A549 (cell line): Measurements from ENCODE around the gene CLASP2. TPM values are rescaled to one million over a fixed set of nuclear protein-coding genes. Genes with fewer than 3 reads are reported as not detected.

Source experiments
- ATAC-seq, 2 experiments: fragments of 200-7000 bp in 1 of 2; fragments of >200 bp in 1 of 2; cut with Nextera tagmentation in 1 of 2; cut with Tn5 transposase in 1 of 2; 3 replicates each; pipeline versions ENCODE4 v1.8.0 to v1.9.1; 2018 to 2020; ENCODE audit warnings: mild to moderate bottlenecking in 1 of 2, moderate library complexity in 1 of 2
- CTCF ChIA-PET: fragments of 300-600 bp; sonication (Branson Sonifier 250); formaldehyde crosslinking; extraction: SDS; loops from one replicate; lab custom pipeline; 2021; ENCODE audit warnings: antibody characterized with exemption, inconsistent platforms; lab: Yijun Ruan, JAX
- POLR2A ChIA-PET: fragments of 350-600 bp; formaldehyde crosslinking; extraction: SDS; loops from one replicate; lab custom pipeline; 2021; ENCODE audit warnings: antibody characterized with exemption, inconsistent platforms; lab: Yijun Ruan, JAX
- DNase-seq, 2 experiments: peaks; one replicate each; pipeline versions ENCODE4 v3.0.0 to v3.0.0-alpha.2; 2011 to 2016; ENCODE audit warnings: low read depth in 1 of 2, low spot score in 1 of 2
- FAIRE-seq: peaks from 2 replicates; lab custom pipeline; 2011; peaks lifted over from hg19 to GRCh38; lab: Jason Lieb, UNC
- H3K27ac ChIP-seq, 2 experiments: fragments of >200 bp; sonication (Bioruptor Twin); formaldehyde crosslinking; 3 replicates each; pipeline ENCODE4 v1.5.1; 2016 to 2017
- H3K4me1 ChIP-seq: fragments of >200 bp; sonication (Bioruptor Twin); formaldehyde crosslinking; 3 replicates; pipeline ENCODE4 v1.6.1; 2016
- H3K4me2 ChIP-seq: fragments of >200 bp; sonication (Bioruptor Twin); formaldehyde crosslinking; 3 replicates; pipeline ENCODE4 v1.6.1; 2016
- H3K4me3 ChIP-seq: fragments of >200 bp; sonication (Bioruptor Twin); formaldehyde crosslinking; 3 replicates; pipeline ENCODE4 v1.5.1; 2016
- H3K9me3 ChIP-seq: fragments of >200 bp; sonication (Bioruptor Twin); formaldehyde crosslinking; 3 replicates; pipeline ENCODE4 v1.6.1; 2016
- CHD2 ChIP-seq: fragments of 150-350 bp; IDR thresholded peaks from 2 replicates; pipeline ENCODE4 v1.6.1; 2014; ENCODE audit warnings: low read length; ENCODE audit not compliant: partially characterized antibody
- EHF ChIP-seq: fragments of 250-450 bp; sonication (Bioruptor Pico); IDR thresholded peaks from 2 replicates; pipeline ENCODE4 v1.5.0; 2020; ENCODE audit warnings: mild to moderate bottlenecking
- HDAC2 ChIP-seq: fragments of 200-600 bp; sonication (generic); IDR thresholded peaks from 2 replicates; pipeline ENCODE4 v1.6.1; 2016
- HEYL ChIP-seq: fragments of 250-450 bp; sonication (Bioruptor Pico); IDR thresholded peaks from 2 replicates; pipeline ENCODE4 v1.8.0; 2021; ENCODE audit warnings: mild to moderate bottlenecking, moderate library complexity
- HOXB5 ChIP-seq: fragments of 250-450 bp; sonication (Bioruptor Pico); IDR thresholded peaks from 2 replicates; pipeline ENCODE4 v1.5.0; 2020; ENCODE audit warnings: mild to moderate bottlenecking, moderate library complexity
- JUNB ChIP-seq: fragments of >200 bp; sonication (Bioruptor Twin); formaldehyde crosslinking; IDR thresholded peaks from 2 replicates; pipeline ENCODE4 v1.6.1; 2016
- MAFK ChIP-seq: fragments of 450-650 bp; IDR thresholded peaks from 2 replicates; pipeline ENCODE4 v1.6.1; 2014; ENCODE audit not compliant: partially characterized antibody
- MAZ ChIP-seq: fragments of 150-350 bp; IDR thresholded peaks from 2 replicates; pipeline ENCODE4 v1.6.1; 2014; ENCODE audit warnings: antibody characterized with exemption, low read depth, low read length, borderline replicate concordance
- NFE2L2 ChIP-seq: fragments of 150-350 bp; conservative IDR thresholded peaks from 2 replicates; pipeline ENCODE4 v1.6.1; 2014; ENCODE audit warnings: low read length
- NPAS2 ChIP-seq: fragments of 250-450 bp; sonication (Bioruptor Pico); IDR thresholded peaks from 2 replicates; pipeline ENCODE4 v1.8.0; 2022; ENCODE audit warnings: mild to moderate bottlenecking, moderate library complexity, borderline replicate concordance
- PHF8 ChIP-seq: fragments of 200-600 bp; sonication (generic); IDR thresholded peaks from 2 replicates; pipeline ENCODE4 v1.6.1; 2016; ENCODE audit warnings: low read depth, mild to moderate bottlenecking, antibody characterized with exemption, moderate library complexity, borderline replicate concordance
- POLR2AphosphoS2 ChIP-seq: conservative IDR thresholded peaks from 2 replicates; pipeline ENCODE4 v1.6.1; 2012; ENCODE audit warnings: low read length, improper control_type of control experiment, inconsistent platforms
- RCOR1 ChIP-seq: fragments of 150-350 bp; IDR thresholded peaks from 2 replicates; pipeline ENCODE4 v1.6.1; 2014; ENCODE audit warnings: antibody characterized with exemption, low read length, low read depth
- SREBF2 ChIP-seq: fragments of 450-650 bp; IDR thresholded peaks from 2 replicates; pipeline ENCODE4 v1.6.1; 2014; ENCODE audit warnings: mild to moderate bottlenecking, moderate library complexity
- ZFP36 ChIP-seq: fragments of 450-650 bp; IDR thresholded peaks from 2 replicates; pipeline ENCODE4 v1.6.1; 2014; ENCODE audit warnings: borderline replicate concordance; ENCODE audit not compliant: partially characterized antibody
- WGBS: methylation state at CpG from one replicate; pipeline ENCODE4 v1.1.6; 2017; ENCODE audit errors: missing lambda C conversion rate; 5-methylcytosine and 5-hydroxymethylcytosine counted together
- polyA plus RNA-seq, 4 experiments: library from polyadenylated mRNA; depleted of rRNA in 3 of 4; stranded (reverse); fragments of >200 nt; fragmentation: RNase III in 1 of 4; extraction: RNeasy Plus Mini Kit Qiagen cat#74134 plus additional on column Dnase treatment in 1 of 4; gene quantifications; 2 replicates in 3 of 4; 3 replicates in 1 of 4; pipeline ENCODE4 v1.2.3, GENCODE V29; 2011 to 2017
- TF ChIP-seq, protein P1 (sequence below): fragments of >200 bp; sonication (Bioruptor Twin); formaldehyde crosslinking; IDR thresholded peaks from 3 replicates; pipeline ENCODE4 v1.6.1; 2016
- TF ChIP-seq, protein P2 (sequence below): fragments of 250-450 bp; sonication (Bioruptor Pico); IDR thresholded peaks from 2 replicates; pipeline ENCODE4 v1.5.0; 2020; ENCODE audit warnings: low read depth, mild to moderate bottlenecking, moderate library complexity
- TF ChIP-seq, protein P3 (sequence below): fragments of 450-650 bp; IDR thresholded peaks from 2 replicates; pipeline ENCODE4 v1.6.1; 2014; ENCODE audit warnings: antibody characterized with exemption
- TF ChIP-seq, protein P4 (sequence below): fragments of >200 bp; sonication (Bioruptor Twin); formaldehyde crosslinking; IDR thresholded peaks from 3 replicates; pipeline ENCODE4 v1.5.1; 2016
- TF ChIP-seq, protein P5 (sequence below): IDR thresholded peaks from 2 replicates; pipeline ENCODE4 v1.6.1; 2012; ENCODE audit warnings: low read depth, borderline replicate concordance
- TF ChIP-seq, protein P6 (sequence below): fragments of 250-450 bp; sonication (Bioruptor Pico); IDR thresholded peaks from 2 replicates; pipeline ENCODE4 v1.5.0; 2021; ENCODE audit warnings: mild to moderate bottlenecking, moderate library complexity, borderline replicate concordance
- TF ChIP-seq, protein P7 (sequence below): IDR thresholded peaks from 2 replicates; pipeline ENCODE4 v1.6.1; 2012

CLASP2 gene
- polyA plus RNA-seq, 2 of the 4 experiments (the other 2 are of a cell fraction), result 18.1 to 66.5 TPM

DNA sequence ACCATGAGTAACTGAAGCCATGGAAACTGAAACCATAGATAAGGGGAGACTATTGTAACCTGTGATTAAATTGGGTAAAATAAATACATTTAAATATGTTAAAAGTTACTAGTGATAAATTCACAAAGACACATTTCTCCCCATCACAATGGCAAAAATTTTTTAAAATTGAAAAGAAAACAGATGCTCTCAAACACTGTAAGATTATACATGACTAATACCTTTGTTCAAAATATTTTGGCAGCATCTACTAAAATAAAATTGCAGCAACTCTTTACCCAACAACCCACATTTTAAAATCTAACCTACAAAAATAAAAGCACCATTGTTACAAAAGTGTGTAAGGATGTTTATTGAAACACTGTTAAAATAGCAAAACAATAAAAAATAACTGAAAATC, 93.3 kb downstream of the CLASP2 start:
- CTCF ChIA-PET, result no interaction called here
- POLR2A ChIA-PET, result no interaction called here
- Histone ChIP-seq H3K27ac (no peak overlapping the region), H3K4me1 (no peaks in the 10 kb centered on the region), H3K4me2 (no peak overlapping the region), H3K4me3 (no peak overlapping the region), H3K9me3 (no peaks in the 10 kb centered on the region)
- TF ChIP-seq, protein P1, sequence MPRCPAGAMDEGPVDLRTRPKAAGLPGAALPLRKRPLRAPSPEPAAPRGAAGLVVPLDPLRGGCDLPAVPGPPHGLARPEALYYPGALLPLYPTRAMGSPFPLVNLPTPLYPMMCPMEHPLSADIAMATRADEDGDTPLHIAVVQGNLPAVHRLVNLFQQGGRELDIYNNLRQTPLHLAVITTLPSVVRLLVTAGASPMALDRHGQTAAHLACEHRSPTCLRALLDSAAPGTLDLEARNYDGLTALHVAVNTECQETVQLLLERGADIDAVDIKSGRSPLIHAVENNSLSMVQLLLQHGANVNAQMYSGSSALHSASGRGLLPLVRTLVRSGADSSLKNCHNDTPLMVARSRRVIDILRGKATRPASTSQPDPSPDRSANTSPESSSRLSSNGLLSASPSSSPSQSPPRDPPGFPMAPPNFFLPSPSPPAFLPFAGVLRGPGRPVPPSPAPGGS, result no peak
- no peak for TF ChIP-seq EHF (CRISPR knock-in tag)
- TF ChIP-seq, protein P2, sequence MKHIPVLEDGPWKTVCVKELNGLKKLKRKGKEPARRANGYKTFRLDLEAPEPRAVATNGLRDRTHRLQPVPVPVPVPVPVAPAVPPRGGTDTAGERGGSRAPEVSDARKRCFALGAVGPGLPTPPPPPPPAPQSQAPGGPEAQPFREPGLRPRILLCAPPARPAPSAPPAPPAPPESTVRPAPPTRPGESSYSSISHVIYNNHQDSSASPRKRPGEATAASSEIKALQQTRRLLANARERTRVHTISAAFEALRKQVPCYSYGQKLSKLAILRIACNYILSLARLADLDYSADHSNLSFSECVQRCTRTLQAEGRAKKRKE (CRISPR knock-in tag), result no peak
- TF ChIP-seq, protein P3, sequence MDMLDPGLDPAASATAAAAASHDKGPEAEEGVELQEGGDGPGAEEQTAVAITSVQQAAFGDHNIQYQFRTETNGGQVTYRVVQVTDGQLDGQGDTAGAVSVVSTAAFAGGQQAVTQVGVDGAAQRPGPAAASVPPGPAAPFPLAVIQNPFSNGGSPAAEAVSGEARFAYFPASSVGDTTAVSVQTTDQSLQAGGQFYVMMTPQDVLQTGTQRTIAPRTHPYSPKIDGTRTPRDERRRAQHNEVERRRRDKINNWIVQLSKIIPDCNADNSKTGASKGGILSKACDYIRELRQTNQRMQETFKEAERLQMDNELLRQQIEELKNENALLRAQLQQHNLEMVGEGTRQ, result no peak
- TF ChIP-seq RCOR1, result no peak
- no peak for TF ChIP-seq MAZ
- TF ChIP-seq HEYL (CRISPR knock-in tag), result no peak
- DNase-seq (no peak), ATAC-seq (no peak), FAIRE-seq (no peak)

DNA sequence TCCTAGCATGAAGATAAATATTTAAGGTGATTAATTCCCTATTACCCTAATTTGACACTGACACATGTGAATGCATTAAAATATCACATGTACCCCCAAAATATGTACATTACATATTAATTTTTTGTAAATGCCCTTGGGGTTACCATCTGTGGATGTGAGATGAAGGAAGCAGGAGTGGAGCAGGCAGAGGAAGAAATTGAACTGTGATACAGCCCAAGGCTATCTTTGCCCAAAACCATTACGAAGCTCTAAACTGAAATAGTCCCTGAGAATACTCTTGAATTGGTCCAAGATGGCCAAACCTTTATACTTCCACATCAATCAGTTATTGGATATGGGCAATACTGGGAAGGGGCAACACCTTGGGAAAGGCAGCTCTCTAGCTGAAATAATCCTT, 105.0 kb downstream of the CLASP2 start:
- 83% methylated on average over 1 of the region's 1 CpG for WGBS
- H3K4me1 ChIP-seq, result no peaks in the 10 kb centered on the region
- no peak overlapping the region for H3K27ac ChIP-seq
- DNase-seq (no peak), ATAC-seq (no peak), FAIRE-seq (no peak)
- no peak overlapping the region for H3K4me2 ChIP-seq
- no peaks in the 10 kb centered on the region for H3K9me3 ChIP-seq
- TF ChIP-seq, protein P4, sequence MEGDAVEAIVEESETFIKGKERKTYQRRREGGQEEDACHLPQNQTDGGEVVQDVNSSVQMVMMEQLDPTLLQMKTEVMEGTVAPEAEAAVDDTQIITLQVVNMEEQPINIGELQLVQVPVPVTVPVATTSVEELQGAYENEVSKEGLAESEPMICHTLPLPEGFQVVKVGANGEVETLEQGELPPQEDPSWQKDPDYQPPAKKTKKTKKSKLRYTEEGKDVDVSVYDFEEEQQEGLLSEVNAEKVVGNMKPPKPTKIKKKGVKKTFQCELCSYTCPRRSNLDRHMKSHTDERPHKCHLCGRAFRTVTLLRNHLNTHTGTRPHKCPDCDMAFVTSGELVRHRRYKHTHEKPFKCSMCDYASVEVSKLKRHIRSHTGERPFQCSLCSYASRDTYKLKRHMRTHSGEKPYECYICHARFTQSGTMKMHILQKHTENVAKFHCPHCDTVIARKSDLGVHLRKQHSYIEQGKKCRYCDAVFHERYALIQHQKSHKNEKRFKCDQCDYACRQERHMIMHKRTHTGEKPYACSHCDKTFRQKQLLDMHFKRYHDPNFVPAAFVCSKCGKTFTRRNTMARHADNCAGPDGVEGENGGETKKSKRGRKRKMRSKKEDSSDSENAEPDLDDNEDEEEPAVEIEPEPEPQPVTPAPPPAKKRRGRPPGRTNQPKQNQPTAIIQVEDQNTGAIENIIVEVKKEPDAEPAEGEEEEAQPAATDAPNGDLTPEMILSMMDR, result no peak
- TF ChIP-seq NFE2L2, result no peak
- TF ChIP-seq ZFP36, result no peak
- TF ChIP-seq, protein P5, sequence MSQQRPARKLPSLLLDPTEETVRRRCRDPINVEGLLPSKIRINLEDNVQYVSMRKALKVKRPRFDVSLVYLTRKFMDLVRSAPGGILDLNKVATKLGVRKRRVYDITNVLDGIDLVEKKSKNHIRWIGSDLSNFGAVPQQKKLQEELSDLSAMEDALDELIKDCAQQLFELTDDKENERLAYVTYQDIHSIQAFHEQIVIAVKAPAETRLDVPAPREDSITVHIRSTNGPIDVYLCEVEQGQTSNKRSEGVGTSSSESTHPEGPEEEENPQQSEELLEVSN, result no peak
- no peak for TF ChIP-seq HOXB5 (CRISPR knock-in tag)
- TF ChIP-seq, protein P6, sequence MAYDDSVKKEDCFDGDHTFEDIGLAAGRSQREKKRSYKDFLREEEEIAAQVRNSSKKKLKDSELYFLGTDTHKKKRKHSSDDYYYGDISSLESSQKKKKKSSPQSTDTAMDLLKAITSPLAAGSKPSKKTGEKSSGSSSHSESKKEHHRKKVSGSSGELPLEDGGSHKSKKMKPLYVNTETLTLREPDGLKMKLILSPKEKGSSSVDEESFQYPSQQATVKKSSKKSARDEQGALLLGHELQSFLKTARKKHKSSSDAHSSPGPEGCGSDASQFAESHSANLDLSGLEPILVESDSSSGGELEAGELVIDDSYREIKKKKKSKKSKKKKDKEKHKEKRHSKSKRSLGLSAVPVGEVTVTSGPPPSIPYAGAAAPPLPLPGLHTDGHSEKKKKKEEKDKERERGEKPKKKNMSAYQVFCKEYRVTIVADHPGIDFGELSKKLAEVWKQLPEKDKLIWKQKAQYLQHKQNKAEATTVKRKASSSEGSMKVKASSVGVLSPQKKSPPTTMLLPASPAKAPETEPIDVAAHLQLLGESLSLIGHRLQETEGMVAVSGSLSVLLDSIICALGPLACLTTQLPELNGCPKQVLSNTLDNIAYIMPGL (CRISPR knock-in tag), result no peak
- no peak for TF ChIP-seq HDAC2
- TF ChIP-seq, protein P3, result no peak
- TF ChIP-seq JUNB, result no peak
- no peak for TF ChIP-seq PHF8
- no peak for TF ChIP-seq POLR2AphosphoS2
- no peak for TF ChIP-seq MAFK
- TF ChIP-seq, protein P7, sequence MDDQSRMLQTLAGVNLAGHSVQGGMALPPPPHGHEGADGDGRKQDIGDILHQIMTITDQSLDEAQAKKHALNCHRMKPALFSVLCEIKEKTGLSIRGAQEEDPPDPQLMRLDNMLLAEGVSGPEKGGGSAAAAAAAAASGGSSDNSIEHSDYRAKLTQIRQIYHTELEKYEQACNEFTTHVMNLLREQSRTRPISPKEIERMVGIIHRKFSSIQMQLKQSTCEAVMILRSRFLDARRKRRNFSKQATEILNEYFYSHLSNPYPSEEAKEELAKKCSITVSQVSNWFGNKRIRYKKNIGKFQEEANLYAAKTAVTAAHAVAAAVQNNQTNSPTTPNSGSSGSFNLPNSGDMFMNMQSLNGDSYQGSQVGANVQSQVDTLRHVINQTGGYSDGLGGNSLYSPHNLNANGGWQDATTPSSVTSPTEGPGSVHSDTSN, result no peak
- TF ChIP-seq HEYL (CRISPR knock-in tag), result no peak
- no peak for TF ChIP-seq SREBF2
- no peak for TF ChIP-seq NPAS2 (CRISPR knock-in tag)
- TF ChIP-seq CHD2, result no peak
- ChIA-PET POLR2A (no interaction called here), CTCF (interaction anchor here (0.5 to 1.7 kb wide), 6 partner anchors 8 to 174 kb away, joined by 3 to 5 read pairs (median 4); no protein-coding TSS in a partner anchor)
- no peak overlapping the region for H3K4me3 ChIP-seq
